GM18508 (cell line): ENCODE results near the gene BTBD16.

ENCODE experiments used
- ATAC-seq: cut with Tn5 transposase; IDR thresholded peaks from one replicate; pipeline ENCODE4 v1.9.1; 2021; ENCODE audit warnings: moderate number of reproducible peaks; ENCODE audit not compliant: insufficient read depth, unreplicated experiment

BTBD16 gene

GRCh38 chr10:122307669-122308416 lies 36.7 kb downstream of the BTBD16 start:
- no peak for ATAC-seq

- no peak for ATAC-seq
Observed at GRCh38 chr10:122308417-122309141, 37.5 kb downstream of the BTBD16 start.

GRCh38 chr10:122310311-122311050 lies 39.4 kb downstream of the BTBD16 start:
- no peak for ATAC-seq

GRCh38 chr10:122311051-122311410 lies 39.9 kb downstream of the BTBD16 start:
- no peak for ATAC-seq

GRCh38 chr10:122311716-122312115 lies 40.6 kb downstream of the BTBD16 start:
- no peak for ATAC-seq

- no peak for ATAC-seq
Observed at GRCh38 chr10:122316224-122316884, 45.3 kb downstream of the BTBD16 start.

GRCh38 chr10:122321960-122322359 lies 50.9 kb downstream of the BTBD16 start:
- ATAC-seq, result no peak

- ATAC-seq, result no peak
Observed at GRCh38 chr10:122323189-122323588, 52.1 kb downstream of the BTBD16 start.

- no peak for ATAC-seq
Observed at GRCh38 chr10:122323941-122324675, 53.0 kb downstream of the BTBD16 start.

- no peak for ATAC-seq
Observed at GRCh38 chr10:122325235-122325634, 54.1 kb downstream of the BTBD16 start.

- ATAC-seq, result no peak
Observed at GRCh38 chr10:122326385-122326784, 55.3 kb downstream of the BTBD16 start.

GRCh38 chr10:122326806-122327205 lies 55.7 kb downstream of the BTBD16 start:
- no peak for ATAC-seq

GRCh38 chr10:122327237-122328206 lies 56.4 kb downstream of the BTBD16 start:
- no peak for ATAC-seq

- no peak for ATAC-seq
Observed at GRCh38 chr10:122328676-122329075, 57.6 kb downstream of the BTBD16 start.

GRCh38 chr10:122329416-122329815 lies 58.3 kb downstream of the BTBD16 start:
- ATAC-seq, result no peak

- no peak for ATAC-seq
Observed at GRCh38 chr10:122331100-122331499, 60.0 kb downstream of the BTBD16 start.

- ATAC-seq, result no peak
Observed at GRCh38 chr10:122331615-122332446, 60.7 kb downstream of the BTBD16 start.

- ATAC-seq, result no peak
Observed at GRCh38 chr10:122333037-122333436, 61.9 kb downstream of the BTBD16 start.
